PFSK-1 (cell line): ENCODE data around the gene AK3.

Source experiments
- FOXP2 ChIP-seq: optimal IDR thresholded peaks from 2 replicates; pipeline ENCODE3; 2011; ENCODE audit warnings: borderline replicate concordance, control low read depth, inconsistent platforms; ENCODE audit not compliant: insufficient read depth; ENCODE audit errors: extremely low read length, extremely low read depth
- POLR2AphosphoS5 ChIP-seq: IDR thresholded peaks from 2 replicates; pipeline ENCODE4 v1.6.1; 2012; ENCODE audit warnings: low read depth, mild to moderate bottlenecking, control low read depth, low read length, moderate library complexity
- REST ChIP-seq, 2 experiments: IDR thresholded peaks; 2 replicates each; pipeline versions ENCODE4 v1.6.1 to v1.8.0; 2011 to 2012; ENCODE audit warnings: low read depth in 2 of 2, low read length in 2 of 2, control low read depth in 1 of 2, inconsistent platforms in 1 of 2, mild to moderate bottlenecking in 1 of 2, moderate library complexity in 1 of 2; ENCODE audit not compliant: insufficient read depth in 1 of 2
- SIN3A ChIP-seq: IDR thresholded peaks from 2 replicates; pipeline ENCODE4 v1.6.1; 2012; ENCODE audit warnings: mild to moderate bottlenecking, low read length, moderate library complexity, borderline replicate concordance; ENCODE audit not compliant: insufficient read depth
- TAF1 ChIP-seq: IDR thresholded peaks from 2 replicates; pipeline ENCODE4 v1.6.1; 2012; ENCODE audit warnings: low read length, control low read depth, borderline replicate concordance; ENCODE audit not compliant: insufficient read depth

The AK3 gene

GRCh38 chr9:4756420-4756819 lies 15.4 kb upstream of the AK3 start:
- TF ChIP-seq REST (IDR thresholded peaks at IDR 0.05; ENCODE audit: insufficient read depth in 1 of 2, low read depth in 2 of 2, low read length in 2 of 2) (no peak), FOXP2 (no peak), TAF1 (no peak), POLR2AphosphoS5 (no peak), SIN3A (no peak)

GRCh38 chr9:4755026-4755609 lies 14.1 kb upstream of the AK3 start:
- no peak for TF ChIP-seq FOXP2
- TF ChIP-seq POLR2AphosphoS5, result no peak
- TF ChIP-seq SIN3A, result no peak
- TF ChIP-seq TAF1, result no peak
- TF ChIP-seq REST (IDR thresholded peaks at IDR 0.05; ENCODE audit: insufficient read depth in 1 of 2, low read depth in 2 of 2, low read length in 2 of 2), result no peak

- TF ChIP-seq REST (IDR thresholded peaks at IDR 0.05; ENCODE audit: insufficient read depth in 1 of 2, low read depth in 2 of 2, low read length in 2 of 2) (no peak), FOXP2 (no peak), POLR2AphosphoS5 (no peak), TAF1 (no peak), SIN3A (no peak)
These were observed 9.1 kb upstream of the AK3 start for GRCh38 chr9:4750023-4750673.

- TF ChIP-seq TAF1 (no peak), REST (IDR thresholded peaks at IDR 0.05; ENCODE audit: insufficient read depth in 1 of 2, low read depth in 2 of 2, low read length in 2 of 2) (no peak), SIN3A (no peak), POLR2AphosphoS5 (no peak), FOXP2 (no peak)
These were observed 7.6 kb upstream of the AK3 start for GRCh38 chr9:4748612-4749011.
